Dendritic cell treated with granulocyte-macrophage colony-stimulating factor and Interleukin-4, amounts not matched to agents 40 ng/mL and 50 ng/mL, for 4 days (primary cell): ENCODE data around the gene NF2.

ENCODE experiments used
- H3K27ac Mint-ChIP-seq: one replicate; pipeline ENCODE4 v1.8.0; 2022; ENCODE audit warnings: mild to moderate bottlenecking, mixed read lengths
- H3K27me3 Mint-ChIP-seq: one replicate; pipeline ENCODE4 v1.8.0; 2022; ENCODE audit warnings: mild to moderate bottlenecking, mixed read lengths
- H3K36me3 Mint-ChIP-seq: one replicate; pipeline ENCODE4 v1.8.0; 2022; ENCODE audit warnings: low read depth, mixed read lengths
- H3K4me1 Mint-ChIP-seq: one replicate; pipeline ENCODE4 v1.8.0; 2022; ENCODE audit warnings: low read depth, mixed read lengths
- H3K4me3 Mint-ChIP-seq: one replicate; pipeline ENCODE4 v1.8.0; 2022; ENCODE audit warnings: mild to moderate bottlenecking, moderate library complexity, mixed read lengths
- H3K9me3 Mint-ChIP-seq: one replicate; pipeline ENCODE4 v1.8.0; 2022; ENCODE audit warnings: mixed read lengths
- intact Hi-C: fragments of 100-400 bp; cut with micrococcal nuclease; formaldehyde crosslinking; loops from one replicate; pipeline ENCODE4 v1.15.0; 2022

NF2 gene

DNA sequence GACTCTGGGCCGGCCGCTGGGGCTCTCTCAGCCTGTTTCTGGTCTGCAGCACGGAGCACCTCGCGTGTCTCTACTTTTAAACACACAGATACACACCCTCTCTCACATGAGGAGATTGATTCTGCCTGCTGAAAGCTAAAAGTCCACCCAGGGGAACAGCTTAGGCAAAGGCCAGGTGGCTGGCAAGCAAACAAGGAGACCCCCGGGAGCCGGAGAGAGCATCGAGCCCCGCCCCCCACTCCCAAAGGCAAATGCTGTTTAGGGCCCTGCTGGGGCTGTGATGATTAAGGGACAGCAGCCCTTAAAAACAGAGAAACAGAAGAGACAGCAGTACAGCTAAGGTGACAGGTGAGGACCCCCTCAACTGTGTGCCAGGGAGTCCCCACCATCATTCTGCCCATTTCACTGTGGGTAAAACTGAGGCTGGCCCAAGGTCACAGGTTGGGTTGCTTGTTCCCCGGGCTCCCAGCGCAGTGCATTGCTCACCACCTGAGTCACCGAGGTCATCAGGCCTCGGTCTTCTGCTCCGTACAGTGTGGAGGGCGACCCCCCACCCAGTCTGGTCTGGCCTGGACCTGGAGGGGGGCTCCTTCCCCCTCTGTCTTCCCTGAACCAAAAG lies 123.2 kb downstream of the NF2 start:
- H3K4me3 Mint-ChIP-seq: no peak overlapping the region
- no peak overlapping the region for H3K27ac Mint-ChIP-seq
- H3K4me1 Mint-ChIP-seq: no peaks in the 10 kb centered on the region
- H3K9me3 Mint-ChIP-seq: no peaks in the 10 kb centered on the region
- intact Hi-C loops: no loop called here
- peaks cover 27% of the 10 kb centered on the region for H3K36me3 Mint-ChIP-seq
- H3K27me3 Mint-ChIP-seq: peaks cover 34% of the 10 kb centered on the region

- no peak overlapping the region for H3K4me3 Mint-ChIP-seq
- H3K27me3 Mint-ChIP-seq: peaks cover 29% of the 10 kb centered on the region
- H3K27ac Mint-ChIP-seq: no peak overlapping the region
- H3K9me3 Mint-ChIP-seq: no peaks in the 10 kb centered on the region
- peaks cover 32% of the 10 kb centered on the region for H3K36me3 Mint-ChIP-seq
- intact Hi-C loops: no loop called here
- H3K4me1 Mint-ChIP-seq: no peaks in the 10 kb centered on the region
These were observed 123.7 kb downstream of the NF2 start for GRCh38 chr22:29727131-29727523.

DNA sequence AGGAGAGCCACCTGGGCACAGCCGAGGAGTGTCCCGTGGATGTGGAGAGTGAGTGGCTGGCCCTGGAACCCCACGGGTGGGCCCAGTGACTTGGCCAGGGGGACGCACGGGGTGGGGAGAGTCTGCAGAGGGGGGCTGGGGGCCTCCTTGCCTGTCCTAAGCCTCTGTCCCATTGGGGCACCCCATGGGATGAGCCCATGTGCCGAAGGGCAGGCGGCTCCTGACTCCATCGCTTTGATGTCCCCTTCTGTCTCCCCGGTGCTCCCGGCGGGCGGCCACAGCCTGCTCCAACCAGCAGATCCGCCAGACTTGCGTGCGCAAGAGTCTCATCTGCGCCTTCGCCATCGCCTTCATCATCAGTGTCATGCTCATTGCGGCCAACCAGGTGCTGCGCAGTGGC lies 125.7 kb downstream of the NF2 start:
- intact Hi-C loops: no loop called here
- H3K4me1 Mint-ChIP-seq: no peaks in the 10 kb centered on the region
- H3K27me3 Mint-ChIP-seq: peaks cover 13% of the 10 kb centered on the region
- no peaks in the 10 kb centered on the region for H3K9me3 Mint-ChIP-seq
- peaks cover 48% of the 10 kb centered on the region for H3K36me3 Mint-ChIP-seq
- H3K27ac Mint-ChIP-seq: no peak overlapping the region
- no peak overlapping the region for H3K4me3 Mint-ChIP-seq

DNA sequence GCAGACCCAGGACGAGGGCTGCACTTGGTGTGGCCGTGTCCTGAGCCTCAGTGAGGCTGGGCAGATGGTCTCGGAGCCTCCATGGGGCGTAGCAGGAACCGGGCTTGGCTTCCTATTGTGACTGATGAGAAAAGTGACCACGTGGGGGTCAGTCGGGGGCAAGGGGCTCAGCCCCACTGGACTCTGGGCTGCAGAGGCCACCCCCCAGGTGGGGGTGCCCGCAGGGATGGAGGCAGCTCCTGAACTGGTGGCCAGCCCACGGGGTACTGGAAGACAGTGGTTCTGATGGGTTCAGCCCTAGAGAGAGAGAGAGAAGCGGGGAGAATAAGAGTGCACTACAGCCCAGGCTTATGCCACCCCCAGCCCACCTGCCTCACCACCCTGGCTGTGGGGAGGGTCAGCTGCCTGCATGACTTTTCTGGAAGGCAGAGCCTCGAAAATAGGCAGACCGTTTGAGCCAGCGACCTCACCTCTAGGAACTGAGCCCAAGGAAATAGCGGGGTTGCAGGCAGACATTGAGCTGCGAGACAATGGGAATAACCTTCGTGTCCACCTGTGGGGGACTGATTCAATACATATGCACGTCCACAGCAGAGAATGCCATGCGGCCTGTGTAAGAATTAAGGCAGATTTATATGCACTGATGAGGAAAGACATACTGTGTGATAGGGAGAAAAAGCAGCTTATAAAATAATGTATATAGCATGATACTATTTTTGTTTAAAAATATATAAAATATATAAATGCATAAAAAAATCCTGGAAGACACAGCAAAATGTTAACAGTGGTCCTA lies 127.8 kb downstream of the NF2 start:
- H3K9me3 Mint-ChIP-seq: no peaks in the 10 kb centered on the region
- intact Hi-C loops: no loop called here
- H3K27ac Mint-ChIP-seq: no peak overlapping the region
- peaks cover 12% of the 10 kb centered on the region for H3K27me3 Mint-ChIP-seq
- no peaks in the 10 kb centered on the region for H3K4me1 Mint-ChIP-seq
- H3K36me3 Mint-ChIP-seq: peaks cover 69% of the 10 kb centered on the region
- H3K4me3 Mint-ChIP-seq: no peak overlapping the region

- Mint-ChIP-seq H3K27ac (no peak overlapping the region), H3K4me1 (no peaks in the 10 kb centered on the region), H3K27me3 (peaks cover 7% of the 10 kb centered on the region), H3K4me3 (no peak overlapping the region), H3K9me3 (no peaks in the 10 kb centered on the region), H3K36me3 (peaks cover 85% of the 10 kb centered on the region)
- intact Hi-C loops: no loop called here
These were observed 129.4 kb downstream of the NF2 start for GRCh38 chr22:29732883-29733282.

DNA sequence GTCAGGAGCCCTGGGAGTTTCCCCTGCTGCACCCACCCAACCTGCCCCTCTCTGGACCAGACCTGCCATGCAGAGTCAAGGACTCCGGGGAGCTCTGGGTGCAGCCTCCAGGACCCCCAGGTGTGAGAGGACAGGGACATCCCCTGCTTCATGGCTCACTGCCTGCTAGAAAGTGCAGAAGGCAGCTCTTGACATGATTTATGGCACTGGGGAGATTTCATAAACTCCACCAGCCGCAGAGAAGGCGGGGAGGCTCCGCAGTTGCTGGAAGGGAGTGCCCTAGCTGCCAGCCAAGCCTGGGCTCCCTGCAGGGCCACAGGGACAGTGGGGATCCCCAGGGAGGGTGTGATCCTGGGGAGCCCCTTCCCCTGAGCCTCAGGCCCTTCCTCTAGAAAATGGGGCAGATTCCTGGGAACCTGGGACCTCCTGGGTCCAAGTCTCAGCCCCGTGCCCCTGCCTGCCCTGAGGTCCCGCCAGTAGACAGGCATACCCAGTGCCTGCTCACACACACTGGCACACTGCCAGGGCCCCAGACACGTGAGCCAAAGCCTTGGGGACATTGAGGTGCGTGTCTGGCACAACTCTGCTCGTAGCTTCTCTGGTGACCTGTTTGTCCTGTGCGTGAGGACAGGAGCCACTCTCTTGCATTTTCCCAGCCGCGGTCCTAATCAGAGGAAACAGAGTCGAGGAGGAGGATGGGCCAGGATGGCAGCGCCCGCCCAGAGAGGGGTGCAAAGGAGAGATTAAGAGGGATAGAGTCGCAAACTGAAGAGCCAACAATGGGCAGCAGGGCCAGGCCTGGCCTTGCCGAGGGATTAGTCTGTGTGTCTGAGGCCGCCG lies 130.1 kb downstream of the NF2 start:
- Mint-ChIP-seq H3K4me3 (no peak overlapping the region), H3K27me3 (peaks cover 7% of the 10 kb centered on the region), H3K9me3 (no peaks in the 10 kb centered on the region), H3K27ac (no peak overlapping the region), H3K4me1 (no peaks in the 10 kb centered on the region), H3K36me3 (peaks cover 92% of the 10 kb centered on the region)
- intact Hi-C loops: no loop called here

DNA sequence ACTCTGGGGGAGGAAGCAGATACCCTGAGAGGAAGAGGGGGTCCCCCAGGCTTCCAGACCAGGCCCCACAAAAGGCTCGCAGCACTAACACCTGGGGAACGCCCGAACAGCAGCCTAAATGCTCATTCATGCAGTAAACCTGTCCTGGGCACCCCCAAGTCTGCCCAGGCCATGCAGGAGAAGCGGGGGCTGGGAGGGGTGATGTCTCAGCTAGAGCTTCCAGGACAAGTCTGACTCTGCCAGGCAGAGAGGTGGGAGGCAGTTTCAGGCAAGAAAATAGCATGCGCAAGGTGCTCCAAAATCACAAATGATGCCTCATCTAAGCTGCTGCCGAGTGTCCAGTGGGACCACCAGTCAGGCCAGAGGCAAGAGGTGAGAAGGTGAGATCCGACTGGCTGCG lies 131.0 kb downstream of the NF2 start:
- intact Hi-C loops: no loop called here
- Mint-ChIP-seq H3K4me1 (no peaks in the 10 kb centered on the region), H3K27me3 (peaks cover 7% of the 10 kb centered on the region), H3K4me3 (no peak overlapping the region), H3K27ac (no peak overlapping the region), H3K36me3 (peaks cover 94% of the 10 kb centered on the region), H3K9me3 (no peaks in the 10 kb centered on the region)

DNA sequence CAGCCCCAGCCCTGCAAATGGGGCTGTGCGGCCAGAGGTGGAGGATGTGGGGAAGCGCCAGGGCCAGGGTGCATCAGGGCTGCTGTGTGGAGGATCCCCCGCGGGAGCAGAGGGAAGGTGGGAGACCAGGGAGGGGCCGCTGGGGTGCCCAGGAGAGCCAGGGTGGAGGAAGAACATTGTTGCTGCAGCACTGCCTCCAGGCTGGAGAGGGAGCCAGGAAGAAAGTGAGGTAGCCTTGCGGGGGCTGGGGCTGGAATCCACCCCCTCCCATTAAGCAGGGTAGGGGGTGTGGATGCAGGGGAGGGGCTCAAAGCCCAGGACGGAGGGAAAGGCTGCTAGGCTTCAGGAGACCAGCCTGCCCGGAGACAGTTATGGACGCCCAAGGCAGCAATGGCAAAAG lies 131.4 kb downstream of the NF2 start:
- H3K36me3 Mint-ChIP-seq: peaks cover 95% of the 10 kb centered on the region
- H3K4me1 Mint-ChIP-seq: no peaks in the 10 kb centered on the region
- H3K9me3 Mint-ChIP-seq: no peaks in the 10 kb centered on the region
- no peak overlapping the region for H3K4me3 Mint-ChIP-seq
- H3K27ac Mint-ChIP-seq: no peak overlapping the region
- H3K27me3 Mint-ChIP-seq: peaks cover 7% of the 10 kb centered on the region
- intact Hi-C loops: no loop called here

- Mint-ChIP-seq H3K27me3 (peaks cover 7% of the 10 kb centered on the region), H3K4me1 (no peaks in the 10 kb centered on the region), H3K4me3 (no peak overlapping the region), H3K27ac (no peak overlapping the region), H3K9me3 (no peaks in the 10 kb centered on the region), H3K36me3 (peaks cover 95% of the 10 kb centered on the region)
- intact Hi-C loops: no loop called here
These were observed 132.0 kb downstream of the NF2 start for GRCh38 chr22:29735416-29735815.

- Mint-ChIP-seq H3K4me3 (no peak overlapping the region), H3K36me3 (peaks cover 96% of the 10 kb centered on the region), H3K27me3 (peaks cover 7% of the 10 kb centered on the region), H3K4me1 (no peaks in the 10 kb centered on the region), H3K9me3 (no peaks in the 10 kb centered on the region), H3K27ac (no peak overlapping the region)
- intact Hi-C loops: no loop called here
These were observed 134.1 kb downstream of the NF2 start for GRCh38 chr22:29737251-29738117.

GRCh38 chr22:29738118-29738815 lies 134.8 kb downstream of the NF2 start:
- Mint-ChIP-seq H3K4me1 (no peaks in the 10 kb centered on the region), H3K36me3 (peaks cover 100% of the 10 kb centered on the region), H3K27ac (no peak overlapping the region), H3K27me3 (peaks cover 7% of the 10 kb centered on the region), H3K9me3 (no peaks in the 10 kb centered on the region), H3K4me3 (no peak overlapping the region)
- intact Hi-C loops: no loop called here

GRCh38 chr22:29739346-29739875 lies 136.0 kb downstream of the NF2 start:
- peaks cover 100% of the 10 kb centered on the region for H3K36me3 Mint-ChIP-seq
- peaks cover 3% of the 10 kb centered on the region for H3K27me3 Mint-ChIP-seq
- H3K4me1 Mint-ChIP-seq: no peaks in the 10 kb centered on the region
- no peaks in the 10 kb centered on the region for H3K9me3 Mint-ChIP-seq
- no peak overlapping the region for H3K27ac Mint-ChIP-seq
- no peak overlapping the region for H3K4me3 Mint-ChIP-seq
- intact Hi-C loops: no loop called here

DNA sequence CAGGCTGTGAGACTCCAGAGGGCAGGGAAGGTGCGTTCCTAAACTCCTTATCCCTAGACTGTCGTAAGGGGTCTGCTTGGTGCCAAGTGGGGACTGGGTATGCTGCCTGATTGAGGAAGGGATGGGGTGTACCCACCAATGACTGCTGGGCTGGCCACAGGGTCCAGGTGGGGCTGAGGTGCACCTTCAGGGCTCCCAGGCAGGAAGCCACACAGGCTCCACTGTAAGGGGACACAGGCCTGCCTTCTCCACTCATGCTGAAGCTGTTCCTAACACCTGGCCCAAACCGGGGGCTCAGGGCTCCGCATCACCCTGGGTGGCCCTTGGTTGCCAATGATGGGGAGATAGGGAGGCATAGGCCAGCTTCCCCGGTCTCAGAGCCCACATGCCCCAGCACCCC lies 136.8 kb downstream of the NF2 start:
- Mint-ChIP-seq H3K36me3 (peaks cover 100% of the 10 kb centered on the region), H3K4me1 (no peaks in the 10 kb centered on the region), H3K9me3 (no peaks in the 10 kb centered on the region), H3K27ac (no peak overlapping the region), H3K4me3 (no peak overlapping the region), H3K27me3 (no peaks in the 10 kb centered on the region)
- intact Hi-C loops: no loop called here
